HG03432 (cell line): Measurements from ENCODE around the gene FEN1.
A peak's percentile ranks its signal among the peaks of the same experiment; 100 is the strongest.

ENCODE experiments used
- ATAC-seq: cut with Tn5 transposase; IDR thresholded peaks from one replicate; pipeline ENCODE4 v1.9.1; 2021; ENCODE audit warnings: mild to moderate bottlenecking, moderate library complexity; ENCODE audit not compliant: unreplicated experiment

The FEN1 gene

GRCh38 chr11:61756452-61757212, 36.1 kb upstream of the FEN1 start:
- ATAC-seq, result peak; percentile 65

DNA sequence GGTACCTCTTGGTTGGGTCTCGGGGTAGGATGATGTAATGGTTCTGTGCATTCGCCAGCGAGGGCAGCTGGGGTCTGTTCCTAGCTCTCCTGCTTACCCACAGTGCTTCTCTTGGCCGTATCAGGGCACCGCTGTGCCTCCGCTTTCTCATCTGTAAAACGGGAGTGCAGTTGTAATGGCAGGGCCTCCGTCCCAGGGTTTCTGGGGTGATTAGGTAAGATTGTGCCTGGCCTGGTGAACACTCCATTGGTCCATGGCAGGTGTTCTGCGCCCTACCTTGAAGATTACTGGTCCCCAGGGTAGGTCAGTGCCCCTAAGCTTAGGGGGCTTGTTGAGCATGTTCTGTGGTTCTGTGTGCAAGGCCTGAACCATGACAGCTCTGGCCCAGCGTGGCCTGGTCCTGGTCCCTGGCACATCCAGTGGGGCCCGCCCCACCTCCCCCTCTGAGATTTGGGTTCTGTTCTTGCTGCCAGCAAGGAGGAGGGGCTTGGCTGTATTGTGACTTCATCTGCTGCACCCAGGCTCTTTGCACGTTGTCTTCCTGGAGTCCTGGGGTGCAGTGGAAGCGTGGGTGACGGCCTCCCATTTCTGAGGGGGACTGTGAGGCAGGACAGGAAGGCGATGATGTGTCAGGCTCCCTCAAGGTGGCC, 35.4 kb upstream of the FEN1 start:
- no peak for ATAC-seq

GRCh38 chr11:61760946-61761345, 31.8 kb upstream of the FEN1 start:
- no peak for ATAC-seq

DNA sequence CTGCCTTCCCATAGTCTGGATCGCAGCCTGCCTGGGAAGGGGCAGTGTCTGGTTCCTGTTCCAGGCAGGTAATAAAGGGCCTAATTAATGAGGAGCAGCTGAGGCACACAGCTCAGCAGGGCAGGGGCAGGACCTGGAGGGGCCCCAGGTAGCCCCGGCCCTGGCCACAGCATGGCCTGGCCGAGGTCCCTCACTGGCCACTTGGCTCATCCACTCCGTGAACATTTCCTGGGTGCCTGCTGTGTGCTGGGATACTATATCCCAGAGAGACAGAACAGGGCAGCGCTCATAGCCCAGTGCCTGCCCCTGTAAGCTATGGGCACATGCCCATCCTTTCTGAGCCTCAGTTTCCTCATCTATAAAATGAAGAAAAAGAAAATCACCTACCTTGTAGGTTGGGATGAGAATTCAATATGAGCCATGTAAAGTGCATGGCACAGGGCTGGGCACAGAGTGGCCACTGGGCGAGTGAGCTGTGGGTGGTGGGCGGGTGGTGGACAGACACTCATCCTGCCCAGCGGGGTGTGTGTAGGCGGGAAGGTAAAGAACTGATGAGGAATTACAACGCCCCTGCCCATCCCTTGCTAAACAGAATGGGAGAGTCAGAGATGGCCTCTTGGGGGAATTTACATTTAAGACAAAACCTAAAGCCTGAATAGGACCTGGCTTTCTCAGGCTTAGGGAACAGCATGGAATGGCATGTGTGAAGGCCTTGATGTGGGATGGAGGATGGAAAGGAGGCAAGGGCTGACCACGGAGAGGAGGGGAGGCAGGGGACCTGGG, 31.1 kb upstream of the FEN1 start:
- ATAC-seq, result no peak

DNA sequence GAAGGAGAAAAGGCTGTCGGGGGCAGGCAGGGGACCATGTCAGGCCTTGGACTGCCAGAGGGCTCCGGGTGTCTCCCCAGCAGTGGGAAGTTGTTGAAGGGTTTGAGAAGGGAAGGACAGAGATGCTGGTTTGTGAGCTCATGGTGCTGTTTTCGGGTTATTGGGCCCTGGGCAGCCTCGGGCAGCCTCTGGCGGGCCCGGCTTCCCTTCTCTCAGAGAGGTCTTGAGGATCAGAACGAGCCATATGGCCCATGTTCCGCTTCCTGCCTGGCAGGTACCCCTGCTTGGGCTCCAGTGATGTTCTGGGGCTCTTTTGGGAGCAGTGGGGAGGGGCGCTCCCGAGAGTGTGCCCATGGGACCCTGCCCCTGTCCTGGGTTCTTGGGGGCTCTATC, 30.5 kb upstream of the FEN1 start:
- ATAC-seq, result no peak

GRCh38 chr11:61762798-61763197, 29.9 kb upstream of the FEN1 start:
- ATAC-seq, result no peak

DNA sequence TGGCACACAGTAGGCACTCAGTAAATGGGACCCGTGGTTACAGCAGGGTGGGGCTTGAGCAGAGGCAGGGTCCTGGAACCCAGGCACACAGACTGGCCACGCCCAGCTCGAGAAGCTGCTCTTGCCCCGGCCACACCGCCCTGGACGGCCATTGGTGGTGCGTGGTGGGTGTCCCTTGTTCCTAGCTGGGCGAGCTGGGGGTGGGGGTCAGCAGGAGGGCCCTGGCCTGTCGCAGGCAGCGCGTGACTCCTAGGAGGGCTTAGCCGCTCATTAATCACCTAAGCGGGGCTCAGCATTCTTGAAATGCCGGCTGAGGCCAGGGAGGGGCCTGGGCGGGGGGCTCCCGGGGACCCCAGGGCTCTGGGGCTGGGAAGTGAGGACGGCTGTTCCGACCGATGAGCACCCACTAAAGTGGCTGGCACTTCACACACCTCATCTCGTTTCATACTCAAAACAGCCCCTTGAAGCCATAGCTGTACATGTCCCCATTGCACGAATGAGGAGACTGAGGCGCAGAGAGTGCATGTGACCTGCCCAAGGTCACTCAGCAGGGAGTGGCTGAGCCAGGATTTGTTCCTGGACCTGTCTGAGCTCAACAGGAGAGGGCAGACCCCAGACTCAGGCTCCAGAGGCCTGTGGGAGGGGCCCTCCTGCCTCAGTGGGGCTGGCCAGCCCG, 28.6 kb upstream of the FEN1 start:
- no peak for ATAC-seq

GRCh38 chr11:61764606-61765260, 28.0 kb upstream of the FEN1 start:
- ATAC-seq, result no peak

DNA sequence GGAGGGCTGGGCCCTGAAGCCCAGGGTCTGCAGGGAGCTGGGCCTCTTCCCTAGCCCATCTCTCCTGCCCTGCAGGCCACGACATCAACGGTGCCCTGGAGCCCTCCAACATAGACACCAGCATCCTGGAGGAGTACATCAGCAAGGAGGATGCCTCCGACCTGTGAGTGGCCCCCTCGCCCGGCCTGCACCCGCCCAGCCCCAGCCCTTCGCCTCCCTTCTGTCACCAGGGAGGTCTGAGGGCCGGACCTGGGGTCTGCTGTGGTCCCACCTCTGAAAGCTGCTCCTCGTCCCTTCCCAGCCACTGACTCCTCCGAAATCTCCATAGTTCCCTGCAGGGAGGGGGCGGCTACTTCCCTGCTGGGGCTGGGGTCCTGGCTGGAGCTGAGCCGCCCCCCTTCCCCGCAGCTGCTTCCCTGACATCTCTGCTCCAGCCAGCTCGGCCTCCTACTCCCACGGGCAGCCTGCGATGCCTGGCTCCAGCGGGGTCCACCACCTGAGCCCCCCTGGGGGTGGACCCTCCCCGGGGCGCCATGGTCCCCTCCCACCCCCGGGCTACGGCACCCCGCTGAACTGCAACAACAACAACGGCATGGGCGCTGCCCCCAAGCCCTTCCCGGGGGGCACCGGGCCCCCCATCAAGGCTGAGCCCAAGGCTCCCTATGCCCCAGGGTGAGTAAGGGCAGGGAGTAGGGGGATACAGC, 27.0 kb upstream of the FEN1 start:
- no peak for ATAC-seq

DNA sequence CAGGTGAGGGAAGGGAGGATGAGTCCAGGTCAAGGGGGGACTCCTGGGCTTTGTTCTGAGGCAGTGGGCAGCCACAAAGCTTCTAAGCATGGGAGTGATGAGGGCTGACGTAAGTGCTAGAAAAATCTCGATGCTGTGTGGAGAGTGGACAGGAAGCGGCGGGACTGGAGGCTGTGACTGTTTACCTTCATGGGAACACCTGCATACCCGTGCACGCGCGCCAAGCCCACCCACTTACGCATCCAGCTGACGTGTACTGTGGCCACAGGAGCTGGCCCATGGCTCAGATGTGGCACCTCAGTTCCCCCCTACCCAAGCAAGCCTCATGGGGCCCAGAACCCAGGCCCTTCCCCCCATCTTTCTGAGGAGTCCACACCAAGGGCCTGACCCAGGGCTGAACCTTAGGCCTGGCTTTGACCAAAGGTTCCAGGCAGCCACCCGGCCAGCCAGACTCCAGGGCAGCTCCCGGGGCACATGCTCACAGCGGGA, 26.3 kb upstream of the FEN1 start:
- no peak for ATAC-seq

- no peak for ATAC-seq
Measured at GRCh38 chr11:61768376-61769076, 24.2 kb upstream of the FEN1 start.

DNA sequence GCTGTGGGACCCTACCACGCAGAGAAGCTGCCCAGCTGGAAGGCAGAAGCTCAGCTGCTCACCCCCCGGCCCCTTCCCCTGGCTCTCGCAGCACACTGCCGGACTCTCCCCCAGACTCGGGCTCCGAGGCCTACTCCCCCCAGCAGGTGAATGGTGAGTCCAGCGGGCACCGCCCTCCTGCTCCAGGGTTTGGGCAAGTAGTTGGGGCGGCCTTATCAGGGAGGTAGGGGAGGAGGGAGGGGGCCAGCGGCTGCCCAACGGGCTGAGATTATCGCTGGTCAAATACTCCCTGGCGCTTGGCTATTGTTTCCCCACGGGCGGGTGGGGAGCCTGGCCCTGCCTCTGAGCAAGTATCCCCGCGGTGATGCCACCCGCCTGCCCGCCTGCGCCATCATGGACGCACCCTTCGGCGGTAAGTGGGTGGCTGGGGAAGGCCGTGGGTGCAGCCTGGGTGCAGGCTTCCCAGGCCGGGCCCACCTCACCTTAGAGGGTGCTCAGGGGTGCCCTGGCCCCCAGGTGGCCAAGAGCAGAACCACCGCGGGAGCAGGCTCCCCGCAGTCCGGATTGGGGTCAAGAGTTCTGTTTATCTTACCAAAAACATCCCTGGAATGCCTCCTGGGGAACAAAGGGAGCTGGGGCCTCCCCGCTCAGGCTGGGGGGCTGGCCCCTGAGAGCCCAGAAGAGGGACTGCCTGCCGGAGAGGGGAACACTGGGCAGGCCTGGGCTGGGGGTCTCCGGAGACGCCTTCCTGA, 23.4 kb upstream of the FEN1 start:
- ATAC-seq, result no peak

DNA sequence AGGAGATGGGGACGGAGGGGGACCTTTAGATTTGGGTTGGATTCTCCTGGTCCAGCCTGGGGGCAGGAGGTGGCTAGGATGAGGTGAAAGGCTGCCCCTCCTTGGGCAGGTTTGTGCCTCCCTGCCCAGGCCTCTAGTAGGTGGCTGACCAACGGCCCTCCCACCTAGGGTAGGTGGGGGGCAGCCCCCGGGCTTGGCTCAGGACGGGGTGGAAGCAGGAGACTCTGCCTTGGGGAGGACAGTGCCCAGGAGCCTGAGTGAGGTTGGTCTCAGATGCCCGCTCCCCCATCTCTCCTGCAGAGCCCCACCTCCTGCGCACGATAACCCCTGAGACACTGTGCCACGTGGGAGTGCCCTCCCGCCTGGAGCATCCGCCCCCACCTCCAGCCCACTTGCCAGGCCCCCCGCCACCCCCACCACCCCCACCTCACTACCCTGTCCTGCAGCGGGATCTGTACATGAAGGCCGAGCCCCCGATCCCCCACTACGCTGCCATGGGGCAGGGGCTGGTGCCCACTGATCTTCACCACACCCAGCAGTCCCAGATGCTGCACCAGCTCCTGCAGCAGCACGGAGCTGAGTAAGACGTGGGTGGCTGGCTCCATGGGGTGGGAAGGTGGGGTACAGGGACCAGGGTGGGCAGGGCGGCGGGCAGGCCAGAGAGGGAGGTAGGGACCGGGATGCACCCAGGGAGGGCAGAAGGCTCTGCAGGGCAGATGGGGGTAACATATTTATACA, 22.6 kb upstream of the FEN1 start:
- no peak for ATAC-seq

DNA sequence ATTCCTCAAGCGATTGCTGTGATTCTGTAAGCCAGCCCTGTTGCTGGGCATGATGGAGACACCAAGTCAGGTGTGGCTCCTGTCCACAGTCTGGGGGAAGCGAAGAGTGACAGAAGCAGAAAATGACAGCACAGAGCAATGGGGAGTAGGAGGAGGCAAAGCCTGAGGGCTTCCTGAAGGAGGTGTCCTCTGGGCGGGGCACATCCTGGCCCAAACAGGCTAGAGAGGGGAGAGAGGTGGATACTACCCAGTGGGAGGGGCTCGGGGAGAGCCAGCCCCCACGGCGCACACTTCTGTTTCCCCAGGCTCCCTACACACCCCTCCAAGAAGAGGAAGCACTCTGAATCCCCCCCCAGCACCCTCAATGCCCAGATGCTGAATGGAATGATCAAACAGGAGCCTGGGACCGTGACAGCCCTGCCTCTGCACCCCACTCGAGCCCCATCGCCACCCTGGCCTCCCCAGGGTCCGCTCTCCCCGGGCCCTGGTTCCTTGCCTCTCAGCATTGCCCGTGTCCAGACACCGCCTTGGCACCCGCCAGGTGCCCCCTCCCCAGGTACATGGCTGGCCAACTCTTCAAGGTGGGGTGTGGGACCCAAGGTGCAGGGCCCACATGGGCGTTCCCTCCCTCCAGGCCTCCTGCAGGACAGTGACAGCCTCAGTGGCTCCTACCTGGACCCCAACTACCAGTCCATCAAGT, 21.4 kb upstream of the FEN1 start:
- no peak for ATAC-seq

DNA sequence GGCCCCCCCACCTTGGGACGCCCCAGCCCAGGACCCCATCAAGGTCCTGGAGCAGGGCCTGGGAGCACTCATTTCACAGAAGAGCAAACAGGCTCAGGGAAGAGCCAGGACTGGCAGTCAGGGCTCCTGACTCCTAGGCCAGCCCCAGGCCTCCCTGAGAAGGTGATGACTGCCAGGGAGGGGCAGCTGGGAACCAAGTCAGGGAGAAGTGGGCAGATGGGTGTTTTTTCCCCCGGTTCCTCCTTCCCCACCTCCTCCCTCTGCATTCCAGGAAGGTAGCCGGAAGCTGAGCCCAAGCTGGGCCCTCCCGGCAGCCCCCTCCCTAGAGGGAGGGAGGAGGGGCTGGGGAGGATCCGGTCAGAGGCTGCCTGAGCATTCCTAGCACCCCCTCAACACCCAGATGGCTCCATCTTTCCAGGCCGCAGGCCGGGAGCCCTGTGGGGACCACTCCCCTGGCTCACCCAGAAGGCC, 20.7 kb upstream of the FEN1 start:
- ATAC-seq, result no peak

- ATAC-seq, result no peak
Measured at GRCh38 chr11:61773356-61773755, 19.4 kb upstream of the FEN1 start.

DNA sequence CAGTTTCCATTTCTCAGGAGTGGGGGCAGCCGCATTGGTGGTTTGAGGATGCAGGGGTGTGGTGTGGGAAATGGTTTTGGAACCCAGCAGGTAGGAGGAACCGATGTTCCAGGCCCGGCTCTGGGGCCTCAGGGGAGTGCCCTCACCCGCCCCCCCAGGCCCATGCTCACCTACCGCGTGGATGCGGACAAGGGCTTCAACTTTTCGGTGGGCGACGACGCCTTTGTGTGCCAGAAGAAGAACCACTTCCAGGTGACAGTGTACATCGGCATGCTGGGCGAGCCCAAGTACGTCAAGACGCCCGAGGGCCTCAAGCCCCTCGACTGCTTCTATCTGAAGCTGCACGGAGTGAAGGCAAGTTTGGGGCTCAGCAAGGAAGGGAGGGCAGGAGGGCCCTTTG, 18.9 kb upstream of the FEN1 start:
- ATAC-seq, result no peak
